ENCODE results near the gene MDH2. TPM values are rescaled to one million over a fixed set of nuclear protein-coding genes. Genes with fewer than 3 reads are reported as not detected.

Gene MDH2
- total and polyA plus RNA-seq, 10 of the 15 experiments (the other 5 are each of a cell fraction or from before 2014, with no cell fraction given): 106 to 530 (median 202) TPM

DNA sequence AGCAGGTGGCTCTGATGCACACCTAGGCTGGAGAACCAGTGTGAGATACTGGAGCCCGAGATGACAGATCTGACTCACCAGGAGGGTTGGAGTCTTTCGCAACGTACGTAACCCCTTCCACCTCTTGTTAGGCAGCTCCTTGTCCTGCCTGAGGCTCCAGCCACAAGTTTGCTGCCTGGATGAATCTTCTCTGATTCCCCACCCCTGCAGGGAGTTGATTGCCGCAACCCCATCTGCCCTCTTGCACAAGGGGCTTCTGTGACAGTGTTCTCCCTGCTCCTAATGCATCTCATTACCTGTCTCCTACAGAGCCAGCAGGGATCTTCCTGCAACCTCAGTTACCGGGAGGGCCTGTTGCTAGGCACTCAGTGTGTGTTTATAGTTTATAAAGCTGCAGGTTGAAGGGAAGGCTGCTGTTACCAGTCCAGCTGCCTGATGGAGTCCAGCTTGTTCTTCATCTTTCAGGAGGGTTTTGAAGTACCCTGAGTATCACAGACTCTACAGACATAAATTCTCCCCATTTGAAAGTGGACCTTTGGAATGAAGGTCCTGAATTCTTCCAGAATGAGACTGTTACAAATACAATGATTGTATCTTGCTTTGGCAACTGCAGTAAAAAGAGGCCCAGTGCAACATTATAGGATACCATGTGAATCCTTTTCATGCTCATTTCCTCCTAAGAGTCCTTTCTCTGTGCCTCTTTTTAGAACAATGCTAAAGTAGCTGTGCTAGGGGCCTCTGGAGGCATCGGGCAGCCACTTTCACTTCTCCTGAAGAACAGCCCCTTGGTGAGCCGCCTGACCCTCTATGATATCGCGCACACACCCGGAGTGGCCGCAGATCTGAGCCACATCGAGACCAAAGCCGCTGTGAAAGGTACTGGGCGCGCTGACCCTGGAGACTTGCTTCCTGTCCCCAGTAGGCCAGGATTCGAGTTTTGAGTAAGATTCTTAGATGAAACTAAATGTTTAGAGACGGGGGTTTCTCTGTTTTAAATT, 6.5 kb downstream of the MDH2 start:
- Histone ChIP-seq H3K9ac (ENCODE audit: control insufficient read depth, insufficient read depth, low read length) (no peak overlapping the region), H3K4me2 (ENCODE audit: control insufficient read depth, insufficient read depth) (0 out of 2 replicates have a peak overlapping the region, but pooled peaks have one; percentile 41), H4K20me1 (ENCODE audit: control insufficient read depth, insufficient read depth) (peaks cover 9% of the 10 kb centered on the region; the same call in 1 of the 2 replicates), H3K36me3 (ENCODE audit: control insufficient read depth in 2 of 2, insufficient read depth in 2 of 2, low read length in 1 of 2) (peaks cover 23 to 47% of the 10 kb centered on the region in 2 experiments), H3K79me2 (ENCODE audit: control insufficient read depth, insufficient read depth, low read length) (peaks cover 51% of the 10 kb centered on the region), H3K9me3 (replicated peaks; ENCODE audit: control insufficient read depth, insufficient read depth, low read length) (no peaks in the 10 kb centered on the region), H2AFZ (ENCODE audit: control insufficient read depth, low read depth, low read length) (no peak overlapping the region), H3K27ac (ENCODE audit: control insufficient read depth, insufficient read depth) (no peak overlapping the region), H3K4me3 (no peak overlapping the region), H3K4me1 (ENCODE audit: control insufficient read depth, insufficient read depth, low read length) (peaks cover 15% of the 10 kb centered on the region), H3K27me3 (replicated peaks in 1 of 2; ENCODE audit: control insufficient read depth in 2 of 2, insufficient read depth in 2 of 2, low read length in 1 of 2) (no peaks in the 10 kb centered on the region)
- FAIRE-seq: no peak
- RAD21 ChIA-PET (ENCODE audit: unreplicated experiment): no interaction called here
- POLR2A ChIA-PET: no interaction called here
- intact Hi-C loops (cut with micrococcal nuclease; ENCODE audit: unreplicated experiment) (no loop called here), in situ Hi-C loops (cut with MboI) (no loop called here)
- TF ChIP-seq POLR2AphosphoS5 (IDR thresholded peaks at IDR 0.05; ENCODE audit: low read length) (peak; percentile 32; the same call in 1 of the 2 replicates), HDAC2 (IDR thresholded peaks at IDR 0.05) (no peak)
- CTCF ChIA-PET: interaction anchor here (0.6 kb wide), 1 partner anchor 12 kb away, joined by 3 read pairs; no protein-coding TSS in a partner anchor
- SMC1A ChIA-PET (ENCODE audit: uncharacterized antibody, unreplicated experiment): no interaction called here
- DNase-seq (ENCODE audit: low read depth, low spot score): no peak
- 45% methylated on average over 18 of the region's 18 CpGs for WGBS (ENCODE audit: insufficient coverage, insufficient replicate concordance, low lambda C conversion rate, missing lambda C conversion rate)
- BruUV-seq (replicated peaks): no TSS peak
- ATAC-seq: no peak

DNA sequence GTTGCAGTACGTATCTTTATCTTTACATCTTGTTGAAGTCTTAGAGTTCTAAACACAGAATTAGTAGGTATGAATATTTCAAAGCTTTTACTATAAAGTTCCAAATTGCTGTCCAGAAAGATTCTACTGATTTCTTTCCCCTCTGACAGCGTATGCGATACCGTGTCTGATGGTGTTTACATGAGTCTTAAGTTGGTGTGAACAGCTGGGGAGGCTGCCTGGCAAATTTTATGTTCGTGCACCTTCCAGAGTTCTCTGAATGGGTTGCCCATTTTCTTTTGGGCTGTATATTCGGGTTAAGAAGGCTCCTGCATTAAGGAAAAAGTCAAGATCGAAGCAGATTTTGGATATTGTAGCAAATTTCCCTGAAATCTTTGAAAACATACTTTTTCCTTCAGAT, 8.3 kb downstream of the MDH2 start:
- no TSS peak for BruUV-seq (replicated peaks)
- peaks cover 35% of the 10 kb centered on the region for H3K79me2 ChIP-seq (ENCODE audit: control insufficient read depth, insufficient read depth, low read length)
- WGBS (ENCODE audit: insufficient coverage, insufficient replicate concordance, low lambda C conversion rate, missing lambda C conversion rate): 92% methylated on average over 7 of the region's 7 CpGs
- no peak for TF ChIP-seq CBX3 (IDR thresholded peaks at IDR 0.05; ENCODE audit: borderline replicate concordance, low read depth)
- no peak for TF ChIP-seq HDAC6 (IDR thresholded peaks at IDR 0.05; ENCODE audit: unreplicated experiment)
- no peak for TF ChIP-seq SREBF1 (IDR thresholded peaks at IDR 0.05; ENCODE audit: low read length)
- TF ChIP-seq, protein P1, sequence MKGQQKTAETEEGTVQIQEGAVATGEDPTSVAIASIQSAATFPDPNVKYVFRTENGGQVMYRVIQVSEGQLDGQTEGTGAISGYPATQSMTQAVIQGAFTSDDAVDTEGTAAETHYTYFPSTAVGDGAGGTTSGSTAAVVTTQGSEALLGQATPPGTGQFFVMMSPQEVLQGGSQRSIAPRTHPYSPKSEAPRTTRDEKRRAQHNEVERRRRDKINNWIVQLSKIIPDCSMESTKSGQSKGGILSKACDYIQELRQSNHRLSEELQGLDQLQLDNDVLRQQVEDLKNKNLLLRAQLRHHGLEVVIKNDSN (IDR thresholded peaks at IDR 0.05; ENCODE audit: borderline replicate concordance, extremely low read length, insufficient read depth, low read depth, low read length): no peak
- TF ChIP-seq SIX5 (IDR thresholded peaks at IDR 0.05; ENCODE audit: low read depth, low read length, severe bottlenecking): no peak
- TF ChIP-seq ASH2L (IDR thresholded peaks at IDR 0.05; ENCODE audit: borderline replicate concordance, low read depth): no peak
- no peak for TF ChIP-seq GATAD2B (conservative IDR thresholded peaks at IDR 0.05; ENCODE audit: low read depth)
- no peak for TF ChIP-seq ZNF274 (IDR thresholded peaks at IDR 0.05; ENCODE audit: insufficient read depth, insufficient read length)
- TF ChIP-seq ZNF622 (IDR thresholded peaks at IDR 0.05): no peak
- no peak for TF ChIP-seq NR2F1 (conservative IDR thresholded peaks at IDR 0.05)
- TF ChIP-seq MEF2B (IDR thresholded peaks at IDR 0.05; ENCODE audit: partially characterized antibody, poor library complexity, severe bottlenecking): no peak
- TF ChIP-seq, protein P2, sequence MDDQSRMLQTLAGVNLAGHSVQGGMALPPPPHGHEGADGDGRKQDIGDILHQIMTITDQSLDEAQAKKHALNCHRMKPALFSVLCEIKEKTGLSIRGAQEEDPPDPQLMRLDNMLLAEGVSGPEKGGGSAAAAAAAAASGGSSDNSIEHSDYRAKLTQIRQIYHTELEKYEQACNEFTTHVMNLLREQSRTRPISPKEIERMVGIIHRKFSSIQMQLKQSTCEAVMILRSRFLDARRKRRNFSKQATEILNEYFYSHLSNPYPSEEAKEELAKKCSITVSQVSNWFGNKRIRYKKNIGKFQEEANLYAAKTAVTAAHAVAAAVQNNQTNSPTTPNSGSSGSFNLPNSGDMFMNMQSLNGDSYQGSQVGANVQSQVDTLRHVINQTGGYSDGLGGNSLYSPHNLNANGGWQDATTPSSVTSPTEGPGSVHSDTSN (IDR thresholded peaks at IDR 0.05; ENCODE audit: insufficient replicate concordance, low read depth, low read length): no peak
- no peak for TF ChIP-seq EED (IDR thresholded peaks at IDR 0.05; ENCODE audit: low read depth)

More for the DNA sequence above, 8.3 kb downstream of the MDH2 start:
- ChIA-PET CTCF (interaction anchor here (0.8 kb wide), 1 partner anchor 13 kb away, joined by 3 read pairs; no protein-coding TSS in a partner anchor), POLR2A (interaction anchor here (0.6 kb wide), 1 partner anchor 265 kb away, joined by 4 read pairs; no protein-coding TSS in a partner anchor), SMC1A (ENCODE audit: uncharacterized antibody, unreplicated experiment) (no interaction called here), RAD21 (ENCODE audit: unreplicated experiment) (interaction anchor here (0.7 kb wide), 1 partner anchor 343 kb away, joined by 3 read pairs; no protein-coding TSS in a partner anchor)
- intact Hi-C loops (cut with micrococcal nuclease; ENCODE audit: unreplicated experiment) (no loop called here), in situ Hi-C loops (cut with MboI) (no loop called here)
- peaks cover 9% of the 10 kb centered on the region; the same call in 1 of the 2 replicates for H4K20me1 ChIP-seq (ENCODE audit: control insufficient read depth, insufficient read depth)
- H3K27me3 ChIP-seq (replicated peaks in 1 of 2; ENCODE audit: control insufficient read depth in 2 of 2, insufficient read depth in 2 of 2, low read length in 1 of 2): no peaks in the 10 kb centered on the region
- H3K9me3 ChIP-seq (replicated peaks; ENCODE audit: control insufficient read depth, insufficient read depth, low read length): no peaks in the 10 kb centered on the region
- no peak overlapping the region for H2AFZ ChIP-seq (ENCODE audit: control insufficient read depth, low read depth, low read length)
- H3K4me1 ChIP-seq (ENCODE audit: control insufficient read depth, insufficient read depth, low read length): peaks cover 14% of the 10 kb centered on the region
- H3K9ac ChIP-seq (ENCODE audit: control insufficient read depth, insufficient read depth, low read length): no peak overlapping the region
- H3K4me2 ChIP-seq (ENCODE audit: control insufficient read depth, insufficient read depth): no peak overlapping the region
- DNase-seq (ENCODE audit: low read depth, low spot score) (no peak), ATAC-seq (no peak), FAIRE-seq (no peak)
- H3K27ac ChIP-seq (ENCODE audit: control insufficient read depth, insufficient read depth): no peak overlapping the region
- H3K4me3 ChIP-seq: no peak overlapping the region
- peaks cover 36 to 46% of the 10 kb centered on the region in 2 experiments for H3K36me3 ChIP-seq (ENCODE audit: control insufficient read depth in 2 of 2, insufficient read depth in 2 of 2, low read length in 1 of 2)
